ENCODE data around the gene CLVS2.

Gene CLVS2

GRCh38 chr6:122995921-122996793, at the start of gene CLVS2:
TSS of gene CLVS2 (plus strand) at chr6:122996235. CDS start at chr6:122997778, 1,543 bp downstream.
- no peak for DNase-seq

GRCh38 chr6:122947355-122947754, 48.7 kb upstream of the CLVS2 start:
- DNase-seq: no peak

GRCh38 chr6:122953766-122954165, 42.3 kb upstream of the CLVS2 start:
- DNase-seq: no peak

GRCh38 chr6:122956376-122956775, 39.7 kb upstream of the CLVS2 start:
- no peak for DNase-seq

GRCh38 chr6:122962000-122962624, 33.9 kb upstream of the CLVS2 start:
- no peak for DNase-seq

- DNase-seq: no peak
Observed at GRCh38 chr6:122969999-122970533, 26.0 kb upstream of the CLVS2 start.

- no peak for DNase-seq
Observed at GRCh38 chr6:122977180-122977579, 18.9 kb upstream of the CLVS2 start.

- DNase-seq: no peak
Observed at GRCh38 chr6:122984393-122984792, 11.6 kb upstream of the CLVS2 start.

GRCh38 chr6:122994256-122994655, 1.8 kb upstream of the CLVS2 start:
- no peak for DNase-seq

- no peak for DNase-seq
Observed at GRCh38 chr6:122996794-122997505, 915 bp downstream of the CLVS2 start.

GRCh38 chr6:122997541-122998150, 1.6 kb downstream of the CLVS2 start:
- DNase-seq: no peak

GRCh38 chr6:122998403-122998975, 2.5 kb downstream of the CLVS2 start:
- no peak for DNase-seq

GRCh38 chr6:123000244-123000770, 4.3 kb downstream of the CLVS2 start:
- no peak for DNase-seq

GRCh38 chr6:123001540-123001939, 5.5 kb downstream of the CLVS2 start:
- DNase-seq: no peak

- DNase-seq: no peak
Observed at GRCh38 chr6:123007885-123008284, 11.8 kb downstream of the CLVS2 start.

GRCh38 chr6:123009059-123009458, 13.0 kb downstream of the CLVS2 start:
- no peak for DNase-seq

GRCh38 chr6:123014835-123015234, 18.8 kb downstream of the CLVS2 start:
- DNase-seq: no peak

GRCh38 chr6:123016431-123017103, 20.5 kb downstream of the CLVS2 start:
- DNase-seq: no peak

GRCh38 chr6:123017104-123017682, 21.2 kb downstream of the CLVS2 start:
- no peak for DNase-seq

GRCh38 chr6:123022975-123023374, 26.9 kb downstream of the CLVS2 start:
- DNase-seq: no peak

GRCh38 chr6:123024976-123025375, 28.9 kb downstream of the CLVS2 start:
- DNase-seq: no peak

Measured in AML-193 (cell line).